IMR-90 (cell line): ENCODE results near the gene ARNT2. TPM values are rescaled to one million over a fixed set of nuclear protein-coding genes. Genes with fewer than 3 reads are reported as not detected.

Source experiments
- ATAC-seq: fragments of 200-7000 bp; cut with Tn5 transposase; 2 replicates; pipeline ENCODE4 v1.9.1; 2020; ENCODE audit warnings: low read depth, mild to moderate bottlenecking, moderate library complexity
- BruUV-seq: library from RNA; stranded (reverse); fragments of 400-500 nt; replicated peaks from 2 replicates; lab custom pipeline; 2021; lab: Mats Ljungman, UMichigan
- CTCF ChIA-PET: fragments of 300-600 bp; formaldehyde crosslinking; extraction: SDS; loops from one replicate; lab custom pipeline; 2021; ENCODE audit warnings: antibody characterized with exemption; lab: Yijun Ruan, JAX
- POLR2A ChIA-PET: fragments of 300-600 bp; sonication (Branson Sonifier 250); formaldehyde crosslinking; loops from one replicate; lab custom pipeline; 2022; ENCODE audit warnings: antibody characterized with exemption; ENCODE audit not compliant: unreplicated experiment; lab: Charles Lee
- DNase-seq: peaks from one replicate; pipeline ENCODE4 v3.0.0; 2013
- H2AFZ ChIP-seq: replicated peaks from 2 replicates; pipeline ENCODE3; 2013; ENCODE audit warnings: low read length, mild to moderate bottlenecking; ENCODE audit not compliant: poor library complexity
- H2AK5ac ChIP-seq: 2 replicates; pipeline ENCODE4 v1.6.1; 2013; ENCODE audit warnings: low read depth, low read length, inconsistent platforms
- H2AK9ac ChIP-seq: replicated peaks from 2 replicates; pipeline ENCODE3; 2013; ENCODE audit warnings: mild to moderate bottlenecking, low read depth, low read length, moderate library complexity; ENCODE audit not compliant: poor library complexity
- H2BK120ac ChIP-seq: 2 replicates; pipeline ENCODE4 v1.6.1; 2013; ENCODE audit warnings: low read depth, low read length, inconsistent platforms
- H2BK15ac ChIP-seq: 3 replicates; pipeline ENCODE4 v1.6.1; 2013; ENCODE audit warnings: low read depth, low read length, inconsistent platforms
- H2BK20ac ChIP-seq: 2 replicates; pipeline ENCODE4 v1.6.1; 2013; ENCODE audit warnings: low read depth, mild to moderate bottlenecking, inconsistent platforms, low read length, moderate library complexity
- H2BK5ac ChIP-seq: 2 replicates; pipeline ENCODE4 v1.6.1; 2013; ENCODE audit warnings: mild to moderate bottlenecking, low read depth, low read length, inconsistent platforms; ENCODE audit not compliant: poor library complexity, severe bottlenecking
- H3K14ac ChIP-seq: replicated peaks from 2 replicates; pipeline ENCODE4 v1.6.1; 2013; ENCODE audit warnings: low read depth, low read length, inconsistent platforms
- H3K18ac ChIP-seq: 2 replicates; pipeline ENCODE4 v1.6.1; 2013; ENCODE audit warnings: low read depth, low read length, control low read depth
- H3K23ac ChIP-seq: 2 replicates; pipeline ENCODE4 v1.6.1; 2013; ENCODE audit warnings: low read depth, low read length, inconsistent platforms
- H3K27ac ChIP-seq: 2 replicates; pipeline ENCODE4 v1.5.1; 2013; ENCODE audit warnings: mild to moderate bottlenecking, control low read depth, low read length; ENCODE audit not compliant: insufficient read depth
- H3K27me3 ChIP-seq: 2 replicates; pipeline ENCODE4 v1.6.1; 2013; ENCODE audit warnings: low read length; ENCODE audit not compliant: control insufficient read depth, insufficient read depth
- H3K36me3 ChIP-seq: 2 replicates; pipeline ENCODE4 v1.6.1; 2013; ENCODE audit warnings: low read length, mixed read lengths; ENCODE audit not compliant: control insufficient read depth, insufficient read depth
- H3K4ac ChIP-seq: 2 replicates; pipeline ENCODE4 v1.6.1; 2013; ENCODE audit warnings: low read depth, low read length, inconsistent platforms
- H3K4me1 ChIP-seq: 2 replicates; pipeline ENCODE4 v1.6.1; 2013; ENCODE audit warnings: low read length, mixed read lengths; ENCODE audit not compliant: control insufficient read depth, insufficient read depth
- H3K4me2 ChIP-seq: 2 replicates; pipeline ENCODE4 v1.6.1; 2013; ENCODE audit warnings: low read depth, mild to moderate bottlenecking, control low read depth, low read length, moderate library complexity
- H3K4me3 ChIP-seq: 2 replicates; pipeline ENCODE4 v1.5.1; 2013; ENCODE audit warnings: low read depth, mild to moderate bottlenecking, control low read depth, low read length, moderate library complexity; ENCODE audit not compliant: insufficient read depth
- H3K56ac ChIP-seq: 2 replicates; pipeline ENCODE4 v1.6.1; 2013; ENCODE audit warnings: low read length, inconsistent platforms; ENCODE audit not compliant: insufficient read depth; ENCODE audit errors: extremely low read depth
- H3K79me1 ChIP-seq, 2 experiments: 2 replicates each; pipeline ENCODE4 v1.6.1; 2013; ENCODE audit warnings: low read length in 2 of 2, inconsistent platforms in 1 of 2, low read depth in 1 of 2
- H3K9ac ChIP-seq: 2 replicates; pipeline ENCODE4 v1.6.1; 2013; ENCODE audit warnings: low read depth, low read length, control low read depth
- H3K9me1 ChIP-seq: 2 replicates; pipeline ENCODE4 v1.6.1; 2013; ENCODE audit warnings: low read length, inconsistent platforms; ENCODE audit not compliant: insufficient read depth
- H3K9me3 ChIP-seq: 2 replicates; pipeline ENCODE4 v1.6.1; 2013; ENCODE audit warnings: low read length; ENCODE audit not compliant: control insufficient read depth, insufficient read depth
- H4K20me1 ChIP-seq: 2 replicates; pipeline ENCODE4 v1.6.1; 2013; ENCODE audit warnings: low read length, inconsistent platforms; ENCODE audit not compliant: insufficient read depth
- H4K5ac ChIP-seq: 2 replicates; pipeline ENCODE4 v1.6.1; 2013; ENCODE audit warnings: mild to moderate bottlenecking, low read depth, low read length, control low read depth
- H4K8ac ChIP-seq, 2 experiments: 2 replicates each; pipeline ENCODE4 v1.6.1; 2013; ENCODE audit warnings: low read depth in 2 of 2, low read length in 2 of 2, control low read depth in 1 of 2, inconsistent platforms in 1 of 2
- H4K91ac ChIP-seq: 2 replicates; pipeline ENCODE4 v1.6.1; 2013; ENCODE audit warnings: low read depth, low read length, inconsistent platforms; ENCODE audit not compliant: insufficient read depth
- BHLHE40 ChIP-seq: fragments of 150-350 bp; IDR thresholded peaks from 2 replicates; pipeline ENCODE4 v1.6.1; 2016; ENCODE audit warnings: mild to moderate bottlenecking, low read depth, low read length
- CEBPB ChIP-seq: IDR thresholded peaks from 2 replicates; pipeline ENCODE4 v1.6.1; 2012; ENCODE audit warnings: low read depth, low read length, improper control_type of control experiment
- CHD1 ChIP-seq: IDR thresholded peaks from 2 replicates; pipeline ENCODE4 v1.6.1; 2012; ENCODE audit warnings: low read depth, low read length, improper control_type of control experiment
- FOS ChIP-seq: fragments of 150-350 bp; IDR thresholded peaks from 2 replicates; pipeline ENCODE4 v1.6.1; 2016; ENCODE audit warnings: low read depth, low read length
- MAFK ChIP-seq: IDR thresholded peaks from 2 replicates; pipeline ENCODE4 v1.6.1; 2012; ENCODE audit warnings: low read depth, low read length, improper control_type of control experiment
- MAZ ChIP-seq: IDR thresholded peaks from 2 replicates; pipeline ENCODE4 v1.6.1; 2012; ENCODE audit warnings: low read depth, mild to moderate bottlenecking, low read length, improper control_type of control experiment, moderate library complexity, borderline replicate concordance
- MXI1 ChIP-seq: IDR thresholded peaks from 2 replicates; pipeline ENCODE4 v1.6.1; 2012; ENCODE audit warnings: low read depth, mild to moderate bottlenecking, low read length, moderate library complexity, borderline replicate concordance
- NFE2L2 ChIP-seq: fragments of 150-350 bp; IDR thresholded peaks from 2 replicates; pipeline ENCODE4 v1.6.1; 2016; ENCODE audit warnings: low read depth, mild to moderate bottlenecking, low read length
- POLR2A ChIP-seq: IDR thresholded peaks from 2 replicates; pipeline ENCODE4 v1.6.1; 2012; ENCODE audit warnings: mild to moderate bottlenecking, low read depth, low read length
- RAD21 ChIP-seq: IDR thresholded peaks from 2 replicates; pipeline ENCODE4 v1.6.1; 2012; ENCODE audit warnings: low read length, improper control_type of control experiment
- RCOR1 ChIP-seq: IDR thresholded peaks from 2 replicates; pipeline ENCODE4 v1.6.1; 2012; ENCODE audit warnings: mild to moderate bottlenecking, low read length, improper control_type of control experiment; ENCODE audit not compliant: insufficient replicate concordance
- RFX5 ChIP-seq: IDR thresholded peaks from 2 replicates; pipeline ENCODE4 v1.8.0; 2012; ENCODE audit warnings: low read depth, mild to moderate bottlenecking, low read length, moderate library complexity
- SMC3 ChIP-seq: fragments of 150-350 bp; IDR thresholded peaks from 2 replicates; pipeline ENCODE4 v1.6.1; 2016; ENCODE audit warnings: low read depth, mild to moderate bottlenecking, antibody characterized with exemption, low read length, moderate library complexity
- dilution Hi-C: fragments of 300-500 bp; cut with HindIII; formaldehyde crosslinking; loops from one replicate; pipeline ENCODE4 v1.14.3; 2018; ENCODE audit warnings: low sequenced_read_pairs; ENCODE audit not compliant: unreplicated experiment
- in situ Hi-C: fragments of 300-500 bp; cut with MboI; formaldehyde crosslinking; loops from 3 replicates; pipeline ENCODE4 v1.14.3; 2019; ENCODE audit warnings: low sequenced_read_pairs, inconsistent platforms, mixed read lengths
- intact Hi-C: fragments of 100-400 bp; cut with micrococcal nuclease; formaldehyde crosslinking; loops from 2 replicates; pipeline ENCODE4 v1.10.0; 2022
- polyA plus RNA-seq, 3 experiments: library from polyadenylated mRNA; depleted of rRNA; stranded (reverse); fragments of >200 nt; gene quantifications; 2 replicates each; pipeline ENCODE4 v1.2.3, GENCODE V29; 2012; ENCODE audit warnings: low replicate concordance in 1 of 3
- total RNA-seq: library from RNA; depleted of rRNA; stranded (reverse); fragments of >200 nt; gene quantifications from 2 replicates; pipeline ENCODE4 v1.2.3, GENCODE V29; 2012
- TF ChIP-seq, protein P1 (sequence below): conservative IDR thresholded peaks from 2 replicates; pipeline ENCODE4 v1.5.1; 2012; ENCODE audit warnings: mild to moderate bottlenecking, low read depth, low read length, improper control_type of control experiment
- TF ChIP-seq, protein P2 (sequence below): fragments of 150-350 bp; IDR thresholded peaks from 2 replicates; pipeline ENCODE4 v1.6.1; 2017; ENCODE audit warnings: mild to moderate bottlenecking, antibody characterized with exemption, low read length, low read depth
- TF ChIP-seq, protein P3 (sequence below): fragments of 150-350 bp; IDR thresholded peaks from 2 replicates; pipeline ENCODE4 v1.6.1; 2016; ENCODE audit warnings: low read depth, mild to moderate bottlenecking, low read length, moderate library complexity, borderline replicate concordance

The ARNT2 gene
- total and polyA plus RNA-seq, 2 of the 4 experiments (the other 2 are of a cell fraction) = 18.2 to 19.0 TPM

DNA sequence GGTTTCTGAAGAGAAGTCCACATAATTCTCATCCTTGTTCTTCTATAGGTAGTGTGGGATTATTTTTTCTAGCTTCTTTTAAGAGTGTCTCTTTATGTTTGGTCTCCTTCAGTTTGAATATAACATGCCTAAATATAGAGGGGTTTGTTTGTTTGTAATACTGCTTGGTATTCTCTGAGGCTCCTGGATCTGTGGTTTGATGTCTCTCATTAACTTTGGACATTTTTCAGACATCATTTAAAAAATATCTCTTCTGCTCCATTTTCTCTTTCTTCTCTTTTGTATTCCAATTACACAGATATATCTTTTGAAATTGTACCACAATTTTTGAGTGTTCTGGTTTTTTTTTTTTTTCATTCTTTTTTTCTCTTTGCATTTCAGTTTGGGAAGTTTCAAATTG lies 113.1 kb downstream of the ARNT2 start:
- Histone ChIP-seq H4K5ac (no peak overlapping the region), H3K56ac (no peak overlapping the region), H3K27ac (no peak overlapping the region), H3K4me3 (no peak overlapping the region), H3K79me1 (peaks cover 0 to 18% of the 10 kb centered on the region in 2 experiments; a peak in 3 of 4 replicates), H3K14ac (no peak overlapping the region), H3K4me2 (no peak overlapping the region), H2AK9ac (no peak overlapping the region), H3K4ac (no peak overlapping the region), H3K9ac (no peak overlapping the region), H3K18ac (no peak overlapping the region), H2AK5ac (no peak overlapping the region), H3K4me1 (peaks cover 15% of the 10 kb centered on the region), H4K91ac (no peak overlapping the region), H3K23ac (no peak overlapping the region), H2BK15ac (no peak overlapping the region), H3K27me3 (no peaks in the 10 kb centered on the region), H4K20me1 (no peaks in the 10 kb centered on the region), H3K9me1 (peaks cover 13% of the 10 kb centered on the region; the same call in 1 of the 2 replicates), H3K9me3 (peaks cover 4% of the 10 kb centered on the region; the same call in 1 of the 2 replicates), H4K8ac (no peak overlapping the region), H2BK20ac (peak overlapping the region; percentile 60; the same call in 1 of the 2 replicates), H3K36me3 (peaks cover 9% of the 10 kb centered on the region), H2BK120ac (no peak overlapping the region), H2BK5ac (no peak overlapping the region), H2AFZ (no peak overlapping the region)
- in situ Hi-C loops (no loop called here), intact Hi-C loops (no loop called here), dilution Hi-C loops (no loop called here)
- no TSS peak for BruUV-seq
- ChIA-PET POLR2A (no interaction called here), CTCF (no interaction called here)
- TF ChIP-seq BHLHE40 (no peak), RAD21 (no peak), CEBPB (no peak), SMC3 (no peak), NFE2L2 (no peak), POLR2A (no peak), MXI1 (no peak), FOS (no peak), MAFK (no peak), MAZ (no peak), RFX5 (no peak), CHD1 (no peak), RCOR1 (no peak)
- TF ChIP-seq, protein P1, sequence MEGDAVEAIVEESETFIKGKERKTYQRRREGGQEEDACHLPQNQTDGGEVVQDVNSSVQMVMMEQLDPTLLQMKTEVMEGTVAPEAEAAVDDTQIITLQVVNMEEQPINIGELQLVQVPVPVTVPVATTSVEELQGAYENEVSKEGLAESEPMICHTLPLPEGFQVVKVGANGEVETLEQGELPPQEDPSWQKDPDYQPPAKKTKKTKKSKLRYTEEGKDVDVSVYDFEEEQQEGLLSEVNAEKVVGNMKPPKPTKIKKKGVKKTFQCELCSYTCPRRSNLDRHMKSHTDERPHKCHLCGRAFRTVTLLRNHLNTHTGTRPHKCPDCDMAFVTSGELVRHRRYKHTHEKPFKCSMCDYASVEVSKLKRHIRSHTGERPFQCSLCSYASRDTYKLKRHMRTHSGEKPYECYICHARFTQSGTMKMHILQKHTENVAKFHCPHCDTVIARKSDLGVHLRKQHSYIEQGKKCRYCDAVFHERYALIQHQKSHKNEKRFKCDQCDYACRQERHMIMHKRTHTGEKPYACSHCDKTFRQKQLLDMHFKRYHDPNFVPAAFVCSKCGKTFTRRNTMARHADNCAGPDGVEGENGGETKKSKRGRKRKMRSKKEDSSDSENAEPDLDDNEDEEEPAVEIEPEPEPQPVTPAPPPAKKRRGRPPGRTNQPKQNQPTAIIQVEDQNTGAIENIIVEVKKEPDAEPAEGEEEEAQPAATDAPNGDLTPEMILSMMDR = no peak
- TF ChIP-seq, protein P2, sequence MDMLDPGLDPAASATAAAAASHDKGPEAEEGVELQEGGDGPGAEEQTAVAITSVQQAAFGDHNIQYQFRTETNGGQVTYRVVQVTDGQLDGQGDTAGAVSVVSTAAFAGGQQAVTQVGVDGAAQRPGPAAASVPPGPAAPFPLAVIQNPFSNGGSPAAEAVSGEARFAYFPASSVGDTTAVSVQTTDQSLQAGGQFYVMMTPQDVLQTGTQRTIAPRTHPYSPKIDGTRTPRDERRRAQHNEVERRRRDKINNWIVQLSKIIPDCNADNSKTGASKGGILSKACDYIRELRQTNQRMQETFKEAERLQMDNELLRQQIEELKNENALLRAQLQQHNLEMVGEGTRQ = no peak
- TF ChIP-seq, protein P3, sequence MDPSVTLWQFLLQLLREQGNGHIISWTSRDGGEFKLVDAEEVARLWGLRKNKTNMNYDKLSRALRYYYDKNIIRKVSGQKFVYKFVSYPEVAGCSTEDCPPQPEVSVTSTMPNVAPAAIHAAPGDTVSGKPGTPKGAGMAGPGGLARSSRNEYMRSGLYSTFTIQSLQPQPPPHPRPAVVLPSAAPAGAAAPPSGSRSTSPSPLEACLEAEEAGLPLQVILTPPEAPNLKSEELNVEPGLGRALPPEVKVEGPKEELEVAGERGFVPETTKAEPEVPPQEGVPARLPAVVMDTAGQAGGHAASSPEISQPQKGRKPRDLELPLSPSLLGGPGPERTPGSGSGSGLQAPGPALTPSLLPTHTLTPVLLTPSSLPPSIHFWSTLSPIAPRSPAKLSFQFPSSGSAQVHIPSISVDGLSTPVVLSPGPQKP = no peak
- DNase-seq (no peak), ATAC-seq (no peak)
